Measurements from ENCODE around the gene SMIM44.

SMIM44 gene

DNA sequence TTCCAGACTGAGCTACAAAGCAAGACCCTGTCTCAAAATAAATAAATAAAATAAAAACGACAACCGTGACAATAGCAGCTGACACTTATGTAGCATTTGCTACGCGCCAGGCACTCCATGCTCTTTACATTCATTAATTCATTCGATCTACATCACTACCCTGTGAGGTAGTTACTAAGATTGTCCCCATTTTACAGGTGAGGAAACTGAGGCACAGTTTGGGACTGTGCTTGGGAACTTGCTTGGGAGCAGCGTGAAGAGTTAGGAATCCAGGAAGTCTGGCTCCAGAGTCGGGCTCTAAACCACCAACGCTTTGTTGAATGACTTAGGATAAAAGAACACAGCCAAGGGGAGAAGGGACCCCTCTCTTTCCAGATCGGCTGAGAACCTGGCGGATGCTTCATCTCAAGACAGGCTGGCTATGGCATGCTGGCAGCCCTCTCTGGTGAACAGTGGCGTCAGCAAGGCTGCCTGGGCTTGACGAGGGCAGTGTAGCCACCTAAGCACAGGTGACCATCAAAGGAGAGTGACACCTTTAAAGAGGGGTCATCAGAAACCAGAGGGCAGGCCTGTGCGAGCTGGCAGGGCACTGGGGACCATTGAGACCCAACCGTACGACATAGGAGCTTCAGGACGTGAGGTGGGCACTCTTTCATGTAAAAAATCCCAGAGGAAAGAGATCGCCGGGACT, 16.6 kb upstream of the SMIM44 start:
- H3K4me3 ChIP-seq (ENCODE audit: low read depth, low read length) = peak overlapping the region; percentile 90
- no peak for DNase-seq (ENCODE audit: low read depth, low spot score)
- ChIA-PET POLR2A (no interaction called here), CTCF (interaction anchor here (1.2 to 2.7 kb wide), 5 partner anchors 13 to 195 kb away, joined by 4 to 11 read pairs (median 8); no protein-coding TSS in a partner anchor)
- TF ChIP-seq, protein P1, sequence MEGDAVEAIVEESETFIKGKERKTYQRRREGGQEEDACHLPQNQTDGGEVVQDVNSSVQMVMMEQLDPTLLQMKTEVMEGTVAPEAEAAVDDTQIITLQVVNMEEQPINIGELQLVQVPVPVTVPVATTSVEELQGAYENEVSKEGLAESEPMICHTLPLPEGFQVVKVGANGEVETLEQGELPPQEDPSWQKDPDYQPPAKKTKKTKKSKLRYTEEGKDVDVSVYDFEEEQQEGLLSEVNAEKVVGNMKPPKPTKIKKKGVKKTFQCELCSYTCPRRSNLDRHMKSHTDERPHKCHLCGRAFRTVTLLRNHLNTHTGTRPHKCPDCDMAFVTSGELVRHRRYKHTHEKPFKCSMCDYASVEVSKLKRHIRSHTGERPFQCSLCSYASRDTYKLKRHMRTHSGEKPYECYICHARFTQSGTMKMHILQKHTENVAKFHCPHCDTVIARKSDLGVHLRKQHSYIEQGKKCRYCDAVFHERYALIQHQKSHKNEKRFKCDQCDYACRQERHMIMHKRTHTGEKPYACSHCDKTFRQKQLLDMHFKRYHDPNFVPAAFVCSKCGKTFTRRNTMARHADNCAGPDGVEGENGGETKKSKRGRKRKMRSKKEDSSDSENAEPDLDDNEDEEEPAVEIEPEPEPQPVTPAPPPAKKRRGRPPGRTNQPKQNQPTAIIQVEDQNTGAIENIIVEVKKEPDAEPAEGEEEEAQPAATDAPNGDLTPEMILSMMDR (IDR thresholded peaks at IDR 0.05; ENCODE audit: insufficient read depth, low read length, missing control alignments) = no peak

DNA sequence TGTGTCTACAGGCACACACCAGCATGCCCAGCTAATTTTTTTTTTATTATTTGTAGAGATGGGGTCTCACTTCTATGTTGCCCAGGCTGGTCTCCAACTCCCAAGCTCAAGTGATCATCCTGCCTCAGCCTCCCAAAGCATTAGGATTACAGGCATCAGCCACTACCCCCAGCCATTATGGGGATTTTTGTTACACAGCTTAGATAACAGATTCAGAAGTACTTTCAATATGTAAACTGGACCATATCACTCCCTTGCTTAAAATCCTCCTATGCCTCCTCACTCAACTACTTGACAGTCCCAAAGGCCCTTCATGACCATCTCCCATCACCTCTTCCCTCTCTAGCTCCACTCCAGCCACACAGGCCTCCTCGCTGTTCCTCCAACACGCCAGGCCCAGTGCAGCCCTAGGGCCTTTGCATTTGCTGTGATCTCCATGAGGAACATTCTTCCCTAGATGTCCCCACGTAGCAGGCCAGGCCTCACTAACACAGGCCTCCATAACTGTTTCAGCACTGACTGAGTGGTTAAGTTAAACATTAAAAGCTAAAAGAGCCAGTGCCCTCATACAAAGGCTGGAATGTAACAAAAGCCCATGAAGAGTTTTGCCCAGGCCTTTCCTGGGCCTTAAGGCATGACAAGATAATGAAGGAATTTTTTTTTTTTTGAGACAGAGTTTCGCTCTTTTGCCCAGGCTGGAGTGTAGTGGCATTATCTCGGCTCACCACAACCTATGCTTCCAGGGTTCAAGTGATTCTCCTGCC, 14.7 kb upstream of the SMIM44 start:
- TF ChIP-seq, protein P1 (IDR thresholded peaks at IDR 0.05; ENCODE audit: insufficient read depth, low read length, missing control alignments) = no peak
- no peak overlapping the region for H3K4me3 ChIP-seq (ENCODE audit: low read depth, low read length)
- POLR2A ChIA-PET = no interaction called here
- no peak for DNase-seq (ENCODE audit: low read depth, low spot score)
- CTCF ChIA-PET = interaction anchor here (1.0 to 2.2 kb wide), 6 partner anchors 10 to 193 kb away, joined by 3 to 10 read pairs (median 4); no protein-coding TSS in a partner anchor

DNA sequence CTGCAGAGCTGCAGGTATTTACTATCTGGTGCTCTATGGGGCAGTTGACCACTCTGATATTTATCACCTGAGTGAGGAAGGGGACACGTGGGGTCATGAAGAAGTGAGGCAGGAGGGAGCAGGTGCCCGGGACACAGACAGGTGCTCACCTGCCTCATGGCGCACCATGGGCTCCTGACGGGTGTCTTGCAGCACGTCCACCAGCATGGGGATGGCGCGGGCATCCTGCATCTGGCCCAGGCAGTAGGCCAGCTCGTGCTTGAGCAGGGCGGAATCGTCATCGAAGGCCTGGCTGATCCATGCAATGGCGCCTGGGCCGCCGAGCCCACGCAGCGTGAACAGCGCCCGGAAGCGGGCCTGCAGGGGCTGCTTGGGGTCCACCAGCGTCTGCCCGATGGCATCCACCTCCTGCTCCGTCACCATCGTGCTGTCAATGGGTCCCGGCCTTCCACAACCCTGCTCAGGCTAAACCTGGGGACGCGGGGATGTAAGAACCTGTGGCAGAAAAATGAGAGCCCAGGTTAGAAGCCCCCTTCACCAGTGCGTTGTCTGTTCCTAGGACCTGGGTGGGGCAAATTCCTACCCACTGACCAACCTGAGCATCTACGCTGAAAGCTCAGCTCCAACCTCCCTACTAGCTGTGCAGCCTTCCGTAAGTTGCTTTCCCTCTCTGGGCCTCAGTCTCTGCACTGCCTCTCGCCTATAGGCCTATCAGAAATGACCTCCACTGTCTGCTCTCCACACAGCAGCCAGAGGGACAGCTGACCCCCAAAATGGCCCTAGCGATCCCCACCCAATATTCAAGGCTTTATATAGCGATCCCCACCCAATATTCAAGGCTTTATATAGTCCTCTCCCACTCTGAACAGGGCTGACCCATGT, 13.4 kb upstream of the SMIM44 start:
- POLR2A ChIA-PET = no interaction called here
- CTCF ChIA-PET = interaction anchor here (1.5 to 1.8 kb wide), 2 partner anchors 17 to 24 kb away, joined by 4 to 6 read pairs; no protein-coding TSS in a partner anchor

DNA sequence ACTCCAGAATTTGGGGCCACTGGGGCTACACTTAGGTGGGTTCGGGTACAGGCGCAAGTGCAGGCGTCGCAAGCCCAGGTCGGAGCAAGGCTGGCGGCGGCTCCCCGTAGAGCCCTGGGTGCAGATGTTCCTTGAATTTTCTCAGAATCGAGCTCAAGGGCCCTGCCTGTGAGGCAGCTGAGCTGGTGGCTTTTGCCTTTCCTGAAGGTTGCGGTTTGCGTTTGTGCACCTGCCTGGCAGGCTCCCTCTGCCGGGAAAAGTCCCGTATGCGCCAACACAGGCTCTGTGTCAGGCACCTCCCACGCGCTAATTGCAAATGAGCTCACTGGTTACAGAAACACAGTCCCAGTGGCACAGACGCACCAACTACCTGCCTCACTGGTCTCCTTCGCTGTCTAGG, 11.3 kb upstream of the SMIM44 start:
- POLR2A ChIA-PET = interaction anchor here (1.1 kb wide), 1 partner anchor 8 kb away, joined by 4 read pairs; no protein-coding TSS in a partner anchor
- CTCF ChIA-PET = interaction anchor here (0.7 to 1.6 kb wide), 5 partner anchors 10 to 191 kb away, joined by 3 to 8 read pairs (median 4); partner anchors contain the start of gene SMIM44

More for the DNA sequence above, 13.4 kb upstream of the SMIM44 start:
- TF ChIP-seq, protein P1 (IDR thresholded peaks at IDR 0.05; ENCODE audit: insufficient read depth, low read length, missing control alignments) = no peak
- no peak overlapping the region for H3K4me3 ChIP-seq (ENCODE audit: low read depth, low read length)
- no peak for DNase-seq (ENCODE audit: low read depth, low spot score)

DNA sequence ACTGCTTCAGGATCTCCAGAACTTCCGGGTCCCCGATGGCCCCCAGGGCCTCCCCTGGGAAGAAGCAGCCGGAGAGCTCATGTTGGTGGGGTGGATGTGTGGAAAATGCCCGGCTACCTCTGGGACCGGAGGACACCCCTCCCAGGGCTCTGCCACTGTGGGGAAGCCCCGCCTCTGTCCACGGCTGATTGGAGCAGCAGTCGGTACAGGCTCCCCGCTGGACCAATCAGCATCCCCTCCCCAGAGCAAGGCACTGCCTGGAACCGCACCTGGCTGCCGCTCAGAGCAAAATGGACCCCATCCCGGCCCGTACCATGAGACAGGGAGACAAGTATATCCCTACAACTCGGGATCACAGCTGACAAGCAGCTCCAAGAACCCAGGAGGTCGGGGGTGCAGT, 10.8 kb upstream of the SMIM44 start:
- TF ChIP-seq, protein P1 (IDR thresholded peaks at IDR 0.05; ENCODE audit: insufficient read depth, low read length, missing control alignments) = no peak
- DNase-seq (ENCODE audit: low read depth, low spot score) = no peak
- CTCF ChIA-PET = interaction anchor here (1.1 to 1.6 kb wide), 4 partner anchors 9 to 191 kb away, joined by 3 to 8 read pairs (median 6); partner anchors contain the start of gene SMIM44
- no peak overlapping the region for H3K4me3 ChIP-seq (ENCODE audit: low read depth, low read length)
- POLR2A ChIA-PET = no interaction called here

More for the DNA sequence above, 11.3 kb upstream of the SMIM44 start:
- no peak overlapping the region for H3K4me3 ChIP-seq (ENCODE audit: low read depth, low read length)
- no peak for DNase-seq (ENCODE audit: low read depth, low spot score)
- TF ChIP-seq, protein P1 (IDR thresholded peaks at IDR 0.05; ENCODE audit: insufficient read depth, low read length, missing control alignments) = no peak

All from AG04449 (cell line).